PC-3 (cell line): Measurements from ENCODE around the gene GFOD1. TPM values are rescaled to one million over a fixed set of nuclear protein-coding genes. Genes with fewer than 3 reads are reported as not detected.

Experiments used
- ATAC-seq: fragments of 200-7000 bp; cut with Tn5 transposase; 2 replicates; pipeline ENCODE4 v1.9.1; 2020; ENCODE audit warnings: mild to moderate bottlenecking, moderate library complexity
- BruUV-seq: library from RNA; stranded (reverse); fragments of 400-500 nt; replicated peaks from 2 replicates; lab custom pipeline; 2021; lab: Mats Ljungman, UMichigan
- CTCF ChIA-PET: fragments of 300-600 bp; sonication (Branson Sonifier 250); formaldehyde crosslinking; loops from one replicate; lab custom pipeline; 2022; ENCODE audit warnings: antibody characterized with exemption; lab: Charles Lee
- POLR2A ChIA-PET: fragments of 300-600 bp; sonication (Branson Sonifier 250); formaldehyde crosslinking; loops from one replicate; lab custom pipeline; 2022; ENCODE audit warnings: antibody characterized with exemption; ENCODE audit not compliant: unreplicated experiment; lab: Charles Lee
- DNase-seq: peaks from one replicate; pipeline ENCODE4 v3.0.0-alpha.2; 2015
- H2AFZ ChIP-seq: fragments of 300-600 bp; sonication (generic); 2 replicates; pipeline ENCODE4 v1.6.0; 2016; ENCODE audit warnings: antibody characterized with exemption, low read length
- H3F3A ChIP-seq: fragments of 300-600 bp; sonication (generic); one replicate; pipeline ENCODE4 v1.6.0; 2017; ENCODE audit warnings: antibody characterized with exemption, low read length, control low read depth, mild to moderate bottlenecking; ENCODE audit not compliant: unreplicated experiment
- H3K27ac ChIP-seq: fragments of 300-600 bp; sonication (generic); 2 replicates; pipeline ENCODE4 v1.5.1; 2016; ENCODE audit warnings: mild to moderate bottlenecking, low read length
- H3K27me3 ChIP-seq: fragments of 300-600 bp; sonication (generic); 2 replicates; pipeline ENCODE4 v1.6.1; 2016; ENCODE audit warnings: low read length, mixed read lengths
- H3K36me3 ChIP-seq: fragments of 300-600 bp; sonication (generic); 2 replicates; pipeline ENCODE4 v1.6.1; 2016; ENCODE audit warnings: low read depth, mixed run types, low read length, mixed read lengths
- H3K4me1 ChIP-seq: fragments of 300-600 bp; sonication (generic); 2 replicates; pipeline ENCODE4 v1.5.1; 2016; ENCODE audit warnings: low read length; ENCODE audit not compliant: insufficient read depth
- H3K4me2 ChIP-seq: fragments of 300-600 bp; sonication (generic); 2 replicates; pipeline ENCODE4 v1.6.0; 2016; ENCODE audit warnings: low read length
- H3K4me3 ChIP-seq: fragments of 300-600 bp; sonication (generic); 2 replicates; pipeline ENCODE4 v1.5.1; 2016; ENCODE audit warnings: mild to moderate bottlenecking, low read length, mixed read lengths
- H3K79me2 ChIP-seq: fragments of 300-600 bp; sonication (generic); 2 replicates; pipeline ENCODE4 v1.6.1; 2017; ENCODE audit warnings: low read length, mixed read lengths
- H3K9ac ChIP-seq: fragments of 300-600 bp; sonication (generic); 2 replicates; pipeline ENCODE4 v1.6.0; 2016; ENCODE audit warnings: mild to moderate bottlenecking, low read length
- H3K9me2 ChIP-seq: fragments of 300-600 bp; sonication (generic); replicated peaks from 2 replicates; pipeline ENCODE4 v1.6.1; 2016; ENCODE audit warnings: mixed run types, low read length, mixed read lengths
- H3K9me3 ChIP-seq: fragments of 300-600 bp; sonication (generic); 2 replicates; pipeline ENCODE4 v1.6.1; 2016; ENCODE audit warnings: low read length, mixed read lengths
- H4K20me1 ChIP-seq: fragments of 300-600 bp; sonication (generic); 2 replicates; pipeline ENCODE4 v1.6.1; 2016; ENCODE audit warnings: low read length, mixed read lengths
- EZH2 ChIP-seq: fragments of 300-600 bp; sonication (generic); IDR thresholded peaks from one replicate; pipeline ENCODE4 v1.6.1; 2017; ENCODE audit warnings: antibody characterized with exemption, mild to moderate bottlenecking, low read length; ENCODE audit not compliant: unreplicated experiment
- EZH2phosphoT487 ChIP-seq: fragments of 300-600 bp; sonication (generic); IDR thresholded peaks from 2 replicates; pipeline ENCODE4 v1.6.1; 2018; ENCODE audit warnings: mild to moderate bottlenecking, antibody characterized with exemption, low read length, borderline replicate concordance
- intact Hi-C: fragments of 100-400 bp; cut with micrococcal nuclease; formaldehyde crosslinking; loops from 2 replicates; pipeline ENCODE4 v1.9.0; 2023
- total RNA-seq: library from RNA; depleted of rRNA; stranded (reverse); fragments of >200 nt; gene quantifications from 2 replicates; pipeline ENCODE4 v1.2.3, GENCODE V29; 2014
- TF ChIP-seq, protein P1 (sequence below): fragments of 300-600 bp; sonication (generic); conservative IDR thresholded peaks from 2 replicates; pipeline ENCODE4 v1.5.1; 2017; ENCODE audit warnings: antibody characterized with exemption, low read depth, mild to moderate bottlenecking, low read length

GFOD1 gene
- total RNA-seq, 1 experiment from 2014 or later, result 16.0 TPM

- POLR2A ChIA-PET, result no interaction called here
- no TSS peak for BruUV-seq
- no peak overlapping the region for H3K4me2 ChIP-seq
Measured at GRCh38 chr6:13384966-13385365, 102.4 kb downstream of the GFOD1 start.

GRCh38 chr6:13384506-13384905 lies 102.9 kb downstream of the GFOD1 start:
- Histone ChIP-seq H3K9me2 (no peaks in the 10 kb centered on the region), H3K36me3 (no peaks in the 10 kb centered on the region), H3K9ac (no peak overlapping the region), H4K20me1 (no peaks in the 10 kb centered on the region), H3K27ac (no peak overlapping the region), H3K4me3 (no peak overlapping the region), H3K79me2 (0 out of 2 replicates have a peak, but pooled peaks cover 3% of the 10 kb centered on the region), H3K4me2 (no peak overlapping the region), H2AFZ (no peak overlapping the region), H3K9me3 (no peaks in the 10 kb centered on the region), H3K27me3 (no peaks in the 10 kb centered on the region), H3K4me1 (peaks cover 7% of the 10 kb centered on the region; the same call in 1 of the 2 replicates), H3F3A (no peaks in the 10 kb centered on the region)
- TF ChIP-seq, protein P1, sequence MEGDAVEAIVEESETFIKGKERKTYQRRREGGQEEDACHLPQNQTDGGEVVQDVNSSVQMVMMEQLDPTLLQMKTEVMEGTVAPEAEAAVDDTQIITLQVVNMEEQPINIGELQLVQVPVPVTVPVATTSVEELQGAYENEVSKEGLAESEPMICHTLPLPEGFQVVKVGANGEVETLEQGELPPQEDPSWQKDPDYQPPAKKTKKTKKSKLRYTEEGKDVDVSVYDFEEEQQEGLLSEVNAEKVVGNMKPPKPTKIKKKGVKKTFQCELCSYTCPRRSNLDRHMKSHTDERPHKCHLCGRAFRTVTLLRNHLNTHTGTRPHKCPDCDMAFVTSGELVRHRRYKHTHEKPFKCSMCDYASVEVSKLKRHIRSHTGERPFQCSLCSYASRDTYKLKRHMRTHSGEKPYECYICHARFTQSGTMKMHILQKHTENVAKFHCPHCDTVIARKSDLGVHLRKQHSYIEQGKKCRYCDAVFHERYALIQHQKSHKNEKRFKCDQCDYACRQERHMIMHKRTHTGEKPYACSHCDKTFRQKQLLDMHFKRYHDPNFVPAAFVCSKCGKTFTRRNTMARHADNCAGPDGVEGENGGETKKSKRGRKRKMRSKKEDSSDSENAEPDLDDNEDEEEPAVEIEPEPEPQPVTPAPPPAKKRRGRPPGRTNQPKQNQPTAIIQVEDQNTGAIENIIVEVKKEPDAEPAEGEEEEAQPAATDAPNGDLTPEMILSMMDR, result no peak
- TF ChIP-seq EZH2, result no peak
- TF ChIP-seq EZH2phosphoT487, result no peak
- no peak for ATAC-seq
- no TSS peak for BruUV-seq
- intact Hi-C loops, result loop anchor here (5.0 kb wide), 1 partner anchor 153 kb away; no protein-coding TSS in a partner anchor
- DNase-seq, result no peak
- ChIA-PET CTCF (no interaction called here), POLR2A (no interaction called here)

More at GRCh38 chr6:13384966-13385365, 102.4 kb downstream of the GFOD1 start:
- Histone ChIP-seq H3F3A (no peaks in the 10 kb centered on the region), H3K27ac (no peak overlapping the region), H3K9me3 (no peaks in the 10 kb centered on the region), H4K20me1 (no peaks in the 10 kb centered on the region), H3K79me2 (0 out of 2 replicates have a peak, but pooled peaks cover 3% of the 10 kb centered on the region), H2AFZ (no peak overlapping the region), H3K4me1 (peaks cover 7% of the 10 kb centered on the region; the same call in 1 of the 2 replicates), H3K36me3 (no peaks in the 10 kb centered on the region), H3K9ac (no peak overlapping the region), H3K27me3 (no peaks in the 10 kb centered on the region), H3K9me2 (no peaks in the 10 kb centered on the region), H3K4me3 (no peak overlapping the region)
- CTCF ChIA-PET, result no interaction called here
- ATAC-seq (no peak), DNase-seq (no peak)
- intact Hi-C loops, result loop anchor here (5.0 kb wide), 1 partner anchor 152 kb away; no protein-coding TSS in a partner anchor
- TF ChIP-seq EZH2phosphoT487, result no peak
- TF ChIP-seq, protein P1, result no peak
- TF ChIP-seq EZH2, result no peak
